Endothelial cell of umbilical vein (primary cell): ENCODE results near the gene TSPEAR.

Experiments used
- EZH2 ChIP-seq: IDR thresholded peaks from 2 replicates; pipeline ENCODE4 v1.6.1; 2012; ENCODE audit warnings: borderline replicate concordance, low read depth, mild to moderate bottlenecking, moderate library complexity, low read length, inconsistent platforms; ENCODE audit not compliant: severe bottlenecking
- POLR2A ChIP-seq: IDR thresholded peaks from 2 replicates; pipeline ENCODE4 v1.6.1; 2012; ENCODE audit warnings: low read depth, mild to moderate bottlenecking, control low read depth, low read length
- TF ChIP-seq, protein P1 (sequence below), 2 donors: IDR thresholded peaks; 1 replicate in 1 of 2; 2 replicates in 1 of 2; pipeline ENCODE4 v1.5.1; 2011; ENCODE audit warnings: low read length in 2 of 2, mild to moderate bottlenecking in 2 of 2, moderate library complexity in 2 of 2, control low read depth in 1 of 2, inconsistent platforms in 1 of 2, low read depth in 1 of 2; ENCODE audit not compliant: insufficient read depth in 1 of 2; ENCODE audit errors: extremely low read depth in 1 of 2

DNA sequence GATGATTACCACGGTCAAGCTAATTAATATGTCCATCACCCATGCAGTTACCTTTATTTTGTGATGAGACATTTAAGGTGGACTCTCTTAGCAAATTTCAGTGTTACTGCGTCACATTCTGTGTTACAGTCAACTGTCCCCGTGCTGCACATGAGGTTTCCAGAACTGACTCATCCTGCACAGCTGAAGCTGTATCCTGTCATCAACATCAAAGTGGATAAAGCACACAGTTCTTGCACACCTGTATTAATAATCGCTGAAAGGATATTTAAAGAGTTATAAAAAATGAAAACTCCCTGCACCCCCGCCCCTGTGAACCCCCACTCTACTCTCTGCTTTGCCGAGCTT lies 127.6 kb downstream of the TSPEAR start:
- TF ChIP-seq POLR2A = no peak
- no peak for TF ChIP-seq EZH2
- TF ChIP-seq, protein P1, sequence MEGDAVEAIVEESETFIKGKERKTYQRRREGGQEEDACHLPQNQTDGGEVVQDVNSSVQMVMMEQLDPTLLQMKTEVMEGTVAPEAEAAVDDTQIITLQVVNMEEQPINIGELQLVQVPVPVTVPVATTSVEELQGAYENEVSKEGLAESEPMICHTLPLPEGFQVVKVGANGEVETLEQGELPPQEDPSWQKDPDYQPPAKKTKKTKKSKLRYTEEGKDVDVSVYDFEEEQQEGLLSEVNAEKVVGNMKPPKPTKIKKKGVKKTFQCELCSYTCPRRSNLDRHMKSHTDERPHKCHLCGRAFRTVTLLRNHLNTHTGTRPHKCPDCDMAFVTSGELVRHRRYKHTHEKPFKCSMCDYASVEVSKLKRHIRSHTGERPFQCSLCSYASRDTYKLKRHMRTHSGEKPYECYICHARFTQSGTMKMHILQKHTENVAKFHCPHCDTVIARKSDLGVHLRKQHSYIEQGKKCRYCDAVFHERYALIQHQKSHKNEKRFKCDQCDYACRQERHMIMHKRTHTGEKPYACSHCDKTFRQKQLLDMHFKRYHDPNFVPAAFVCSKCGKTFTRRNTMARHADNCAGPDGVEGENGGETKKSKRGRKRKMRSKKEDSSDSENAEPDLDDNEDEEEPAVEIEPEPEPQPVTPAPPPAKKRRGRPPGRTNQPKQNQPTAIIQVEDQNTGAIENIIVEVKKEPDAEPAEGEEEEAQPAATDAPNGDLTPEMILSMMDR (IDR thresholded peaks at IDR 0.05; ENCODE audit: extremely low read depth in 1 of 2, insufficient read depth in 1 of 2, low read depth in 1 of 2, low read length in 2 of 2) = no peak
